ENCODE results near the gene MYO5B.

Gene MYO5B

GRCh38 chr18:50182511-50182910 is 12.4 kb downstream of the MYO5B start:
- no CpG with 5 or more reads among the region's 1 CpG for WGBS, 2 donors (ENCODE audit: extremely low coverage in 2 of 2, insufficient read length in 2 of 2, insufficient replicate concordance in 1 of 2)

GRCh38 chr18:50181590-50181989 is 13.4 kb downstream of the MYO5B start:
- H3K36me3 ChIP-seq (replicated peaks in 1 of 2; ENCODE audit: control insufficient read depth in 2 of 2, insufficient read depth in 2 of 2, low read length in 2 of 2) = no peaks in the 10 kb centered on the region
- no peak overlapping the region for H2AFZ ChIP-seq (ENCODE audit: low read length)
- no CpG with 5 or more reads among the region's 2 CpGs for WGBS, 2 donors (ENCODE audit: extremely low coverage in 2 of 2, insufficient read length in 2 of 2, insufficient replicate concordance in 1 of 2)
- H3K18ac ChIP-seq (ENCODE audit: low read length) = no peak overlapping the region
- H2BK15ac ChIP-seq (ENCODE audit: low read length) = no peak overlapping the region
- no peak overlapping the region for H3K27ac ChIP-seq (replicated peaks; ENCODE audit: low read length)
- no peak overlapping the region for H3K14ac ChIP-seq (ENCODE audit: low read length)
- H3K4ac ChIP-seq (ENCODE audit: low read length) = no peak overlapping the region
- no peak overlapping the region for H2BK5ac ChIP-seq (ENCODE audit: low read length)
- H3K4me1 ChIP-seq (ENCODE audit: control insufficient read depth in 2 of 2, insufficient read depth in 1 of 2, low read depth in 1 of 2, low read length in 2 of 2) = peaks cover 0 to 3% of the 10 kb centered on the region in 2 donors
- no peak overlapping the region for H3K4me3 ChIP-seq (ENCODE audit: low read length in 2 of 2)
- H4K91ac ChIP-seq (ENCODE audit: low read depth, low read length, poor library complexity) = no peak overlapping the region
- no peak overlapping the region for H3K4me2 ChIP-seq (ENCODE audit: insufficient read depth, low read length, poor library complexity, severe bottlenecking)
- H2BK120ac ChIP-seq (ENCODE audit: low read depth, low read length) = no peak overlapping the region
- H4K8ac ChIP-seq (ENCODE audit: low read depth, low read length) = no peak overlapping the region
- no peaks in the 10 kb centered on the region for H3K79me1 ChIP-seq (ENCODE audit: low read depth, low read length)
- no peak overlapping the region for H3K9ac ChIP-seq (ENCODE audit: low read depth, low read length, poor library complexity)
- no peak for DNase-seq (ENCODE audit: low spot score)
- peaks cover 0 to 28% (median 0%) of the 10 kb centered on the region in 3 experiments for H3K27me3 ChIP-seq (ENCODE audit: control insufficient read depth in 3 of 3, insufficient read depth in 3 of 3, low read depth in 1 of 3, low read length in 3 of 3)
- no peak overlapping the region for H2AK5ac ChIP-seq (ENCODE audit: low read depth, low read length)
- no peaks in the 10 kb centered on the region for H3K9me3 ChIP-seq (replicated peaks in 1 of 2; ENCODE audit: control insufficient read depth in 2 of 2, insufficient read depth in 1 of 2, low read depth in 1 of 2, low read length in 2 of 2)
- no peak overlapping the region for H2BK12ac ChIP-seq (ENCODE audit: low read length)
- H3K23ac ChIP-seq (ENCODE audit: low read depth, low read length, poor library complexity) = no peak overlapping the region

More at GRCh38 chr18:50182511-50182910, 12.4 kb downstream of the MYO5B start:
- Histone ChIP-seq H3K14ac (ENCODE audit: low read length) (no peak overlapping the region), H4K8ac (ENCODE audit: low read depth, low read length) (no peak overlapping the region), H2AFZ (ENCODE audit: low read length) (no peak overlapping the region), H3K4me1 (ENCODE audit: control insufficient read depth in 2 of 2, insufficient read depth in 1 of 2, low read depth in 1 of 2, low read length in 2 of 2) (peaks cover 0 to 3% of the 10 kb centered on the region in 2 donors), H3K4me3 (ENCODE audit: low read length in 2 of 2) (no peak overlapping the region), H3K18ac (ENCODE audit: low read length) (no peak overlapping the region), H3K23ac (ENCODE audit: low read depth, low read length, poor library complexity) (no peak overlapping the region), H3K4me2 (ENCODE audit: insufficient read depth, low read length, poor library complexity, severe bottlenecking) (no peak overlapping the region), H3K36me3 (replicated peaks in 1 of 2; ENCODE audit: control insufficient read depth in 2 of 2, insufficient read depth in 2 of 2, low read length in 2 of 2) (no peaks in the 10 kb centered on the region), H2BK15ac (ENCODE audit: low read length) (no peak overlapping the region), H3K79me1 (ENCODE audit: low read depth, low read length) (no peaks in the 10 kb centered on the region), H3K27me3 (ENCODE audit: control insufficient read depth in 3 of 3, insufficient read depth in 3 of 3, low read depth in 1 of 3, low read length in 3 of 3) (peaks cover 0 to 29% (median 0%) of the 10 kb centered on the region in 3 experiments), H2BK120ac (ENCODE audit: low read depth, low read length) (no peak overlapping the region), H3K9me3 (replicated peaks in 1 of 2; ENCODE audit: control insufficient read depth in 2 of 2, insufficient read depth in 1 of 2, low read depth in 1 of 2, low read length in 2 of 2) (no peaks in the 10 kb centered on the region), H3K4ac (ENCODE audit: low read length) (no peak overlapping the region), H2AK5ac (ENCODE audit: low read depth, low read length) (no peak overlapping the region), H2BK12ac (ENCODE audit: low read length) (no peak overlapping the region), H3K9ac (ENCODE audit: low read depth, low read length, poor library complexity) (no peak overlapping the region), H3K27ac (replicated peaks; ENCODE audit: low read length) (no peak overlapping the region), H2BK5ac (ENCODE audit: low read length) (no peak overlapping the region), H4K91ac (ENCODE audit: low read depth, low read length, poor library complexity) (no peak overlapping the region)
- DNase-seq (ENCODE audit: low spot score) = no peak

- H3K79me1 ChIP-seq (ENCODE audit: low read depth, low read length) = no peaks in the 10 kb centered on the region
- H3K27me3 ChIP-seq (ENCODE audit: control insufficient read depth in 3 of 3, insufficient read depth in 3 of 3, low read depth in 1 of 3, low read length in 3 of 3) = peaks cover 0 to 26% (median 0%) of the 10 kb centered on the region in 3 experiments
- no peak overlapping the region for H3K27ac ChIP-seq (replicated peaks; ENCODE audit: low read length)
- no peak overlapping the region for H3K4me2 ChIP-seq (ENCODE audit: insufficient read depth, low read length, poor library complexity, severe bottlenecking)
- no peak overlapping the region for H2BK120ac ChIP-seq (ENCODE audit: low read depth, low read length)
- H2BK15ac ChIP-seq (ENCODE audit: low read length) = no peak overlapping the region
- H3K9ac ChIP-seq (ENCODE audit: low read depth, low read length, poor library complexity) = no peak overlapping the region
- H2AK5ac ChIP-seq (ENCODE audit: low read depth, low read length) = no peak overlapping the region
- H2BK5ac ChIP-seq (ENCODE audit: low read length) = peak overlapping the region; percentile 2
- no CpG with 5 or more reads among the region's 2 CpGs for WGBS, 2 donors (ENCODE audit: extremely low coverage in 2 of 2, insufficient read length in 2 of 2, insufficient replicate concordance in 1 of 2)
- H4K8ac ChIP-seq (ENCODE audit: low read depth, low read length) = no peak overlapping the region
- H3K23ac ChIP-seq (ENCODE audit: low read depth, low read length, poor library complexity) = no peak overlapping the region
- no peak overlapping the region for H2BK12ac ChIP-seq (ENCODE audit: low read length)
- DNase-seq (ENCODE audit: low spot score) = no peak
- no peaks in the 10 kb centered on the region for H3K9me3 ChIP-seq (replicated peaks in 1 of 2; ENCODE audit: control insufficient read depth in 2 of 2, insufficient read depth in 1 of 2, low read depth in 1 of 2, low read length in 2 of 2)
- H4K91ac ChIP-seq (ENCODE audit: low read depth, low read length, poor library complexity) = no peak overlapping the region
- peak overlapping the region in 1 of 2 donors; percentile 63 for H3K4me3 ChIP-seq (ENCODE audit: low read length in 2 of 2)
- H3K18ac ChIP-seq (ENCODE audit: low read length) = no peak overlapping the region
- no peak overlapping the region for H3K4ac ChIP-seq (ENCODE audit: low read length)
- peaks cover 0 to 3% of the 10 kb centered on the region in 2 donors for H3K4me1 ChIP-seq (ENCODE audit: control insufficient read depth in 2 of 2, insufficient read depth in 1 of 2, low read depth in 1 of 2, low read length in 2 of 2)
- H3K36me3 ChIP-seq (replicated peaks in 1 of 2; ENCODE audit: control insufficient read depth in 2 of 2, insufficient read depth in 2 of 2, low read length in 2 of 2) = no peaks in the 10 kb centered on the region
- H2AFZ ChIP-seq (ENCODE audit: low read length) = no peak overlapping the region
- no peak overlapping the region for H3K14ac ChIP-seq (ENCODE audit: low read length)
Measured at GRCh38 chr18:50179465-50179864, 15.5 kb downstream of the MYO5B start.

- no CpG with 5 or more reads among the region's 3 CpGs for WGBS, 2 donors (ENCODE audit: extremely low coverage in 2 of 2, insufficient read length in 2 of 2, insufficient replicate concordance in 1 of 2)
- Histone ChIP-seq H3K4me3 (ENCODE audit: low read length in 2 of 2) (no peak overlapping the region), H3K23ac (ENCODE audit: low read depth, low read length, poor library complexity) (no peak overlapping the region), H2AFZ (ENCODE audit: low read length) (no peak overlapping the region), H3K4me2 (ENCODE audit: insufficient read depth, low read length, poor library complexity, severe bottlenecking) (no peak overlapping the region), H2BK12ac (ENCODE audit: low read length) (no peak overlapping the region), H3K4ac (ENCODE audit: low read length) (no peak overlapping the region), H4K8ac (ENCODE audit: low read depth, low read length) (no peak overlapping the region), H3K14ac (ENCODE audit: low read length) (no peak overlapping the region), H2BK15ac (ENCODE audit: low read length) (no peak overlapping the region), H4K91ac (ENCODE audit: low read depth, low read length, poor library complexity) (no peak overlapping the region), H3K9ac (ENCODE audit: low read depth, low read length, poor library complexity) (no peak overlapping the region), H3K18ac (ENCODE audit: low read length) (no peak overlapping the region), H3K4me1 (ENCODE audit: control insufficient read depth in 2 of 2, insufficient read depth in 1 of 2, low read depth in 1 of 2, low read length in 2 of 2) (peaks cover 0 to 3% of the 10 kb centered on the region in 2 donors), H2BK5ac (ENCODE audit: low read length) (no peak overlapping the region), H3K9me3 (replicated peaks in 1 of 2; ENCODE audit: control insufficient read depth in 2 of 2, insufficient read depth in 1 of 2, low read depth in 1 of 2, low read length in 2 of 2) (no peaks in the 10 kb centered on the region), H2BK120ac (ENCODE audit: low read depth, low read length) (no peak overlapping the region), H3K27me3 (ENCODE audit: control insufficient read depth in 3 of 3, insufficient read depth in 3 of 3, low read depth in 1 of 3, low read length in 3 of 3) (peaks cover 0 to 26% (median 0%) of the 10 kb centered on the region in 3 experiments), H3K27ac (replicated peaks; ENCODE audit: low read length) (no peak overlapping the region), H3K36me3 (replicated peaks in 1 of 2; ENCODE audit: control insufficient read depth in 2 of 2, insufficient read depth in 2 of 2, low read length in 2 of 2) (no peaks in the 10 kb centered on the region), H2AK5ac (ENCODE audit: low read depth, low read length) (no peak overlapping the region), H3K79me1 (ENCODE audit: low read depth, low read length) (no peaks in the 10 kb centered on the region)
- DNase-seq (ENCODE audit: low spot score) = no peak
Measured at GRCh38 chr18:50177294-50177992, 17.5 kb downstream of the MYO5B start.
